Central memory CD4-positive, alpha-beta T cell (primary cell): Measurements from ENCODE around the gene COL21A1.
"Not testable (repeated sequence)": the region's sequence is repeated elsewhere in the genome, so short reads cannot be mapped to it uniquely, and the experiment has no call there.

ENCODE experiments used
- DNase-seq: peaks from one replicate; pipeline ENCODE4 v3.0.0; 2022

The COL21A1 gene

GRCh38 chr6:56041591-56041990, 205.8 kb downstream of the COL21A1 start:
- no peak for DNase-seq

GRCh38 chr6:56040889-56041301, 206.5 kb downstream of the COL21A1 start:
- DNase-seq: no peak

DNA sequence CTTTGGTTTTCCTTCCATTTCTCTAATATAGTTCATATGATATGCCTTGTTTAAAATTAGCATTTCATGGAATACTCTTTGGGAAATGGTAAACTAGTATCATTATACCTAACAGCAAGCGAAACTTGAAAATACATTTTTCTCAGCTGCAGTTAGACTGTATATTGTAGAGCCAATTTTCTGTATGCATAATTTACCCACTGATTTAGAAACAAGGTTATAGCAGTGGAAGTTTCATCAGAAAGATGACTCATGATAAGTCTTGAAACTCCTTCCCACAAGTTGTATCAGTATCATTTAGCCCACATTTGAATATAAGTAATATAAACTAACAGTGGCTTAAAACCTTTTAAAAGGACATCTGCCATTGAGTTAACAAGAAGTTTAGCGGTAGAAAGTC, 207.2 kb downstream of the COL21A1 start:
- DNase-seq: no peak

GRCh38 chr6:56038764-56039163, 208.6 kb downstream of the COL21A1 start:
- DNase-seq: no peak

DNA sequence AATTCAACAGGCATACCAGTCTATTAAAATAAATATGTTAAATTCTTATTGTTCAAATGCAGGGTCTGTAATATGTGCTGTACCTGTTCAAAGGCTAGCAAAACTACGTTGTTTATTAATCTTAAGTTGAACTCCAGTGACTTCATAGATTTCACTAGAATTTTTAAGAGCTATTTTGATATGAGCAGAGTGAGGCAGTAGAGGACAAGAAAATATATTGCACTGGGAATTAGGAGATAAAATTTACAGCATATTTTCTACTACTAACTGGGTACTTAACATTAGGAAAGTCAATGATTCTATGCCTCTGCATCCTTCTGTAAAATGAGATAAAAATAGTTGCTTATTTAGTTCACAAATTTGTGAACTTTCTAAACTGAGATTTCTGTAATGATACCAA, 209.8 kb downstream of the COL21A1 start:
- no peak for DNase-seq

DNA sequence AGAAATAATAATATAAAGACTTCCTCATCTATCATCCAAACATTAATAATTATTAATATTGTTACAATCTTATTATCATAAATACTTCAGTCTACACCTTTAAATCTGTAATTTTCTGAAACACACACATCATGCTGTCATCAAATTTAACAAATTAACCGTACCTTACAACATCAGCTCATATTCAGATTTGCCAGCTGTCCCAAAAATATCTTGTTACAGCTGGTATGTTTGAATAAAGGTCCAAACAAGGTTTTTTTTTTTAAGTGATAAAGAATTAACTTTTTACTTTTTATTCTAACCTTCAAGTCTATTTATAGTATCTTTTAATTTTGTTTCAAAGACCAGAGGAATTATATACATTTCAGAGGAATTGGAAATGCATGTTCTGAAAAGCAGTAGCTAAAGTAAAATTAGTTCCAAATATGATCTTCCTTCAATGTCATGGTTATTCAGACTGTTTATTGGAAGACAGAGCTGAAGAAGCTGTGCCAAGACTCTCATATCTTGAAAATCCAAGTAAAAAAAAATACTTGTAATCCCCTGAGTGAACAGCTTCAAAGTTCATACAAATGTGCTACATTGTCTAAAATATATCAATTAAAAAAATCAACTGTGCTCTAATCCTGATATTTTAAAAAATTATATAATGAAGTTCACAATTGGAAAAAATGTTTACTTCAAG, 210.3 kb downstream of the COL21A1 start:
- DNase-seq: no peak

DNA sequence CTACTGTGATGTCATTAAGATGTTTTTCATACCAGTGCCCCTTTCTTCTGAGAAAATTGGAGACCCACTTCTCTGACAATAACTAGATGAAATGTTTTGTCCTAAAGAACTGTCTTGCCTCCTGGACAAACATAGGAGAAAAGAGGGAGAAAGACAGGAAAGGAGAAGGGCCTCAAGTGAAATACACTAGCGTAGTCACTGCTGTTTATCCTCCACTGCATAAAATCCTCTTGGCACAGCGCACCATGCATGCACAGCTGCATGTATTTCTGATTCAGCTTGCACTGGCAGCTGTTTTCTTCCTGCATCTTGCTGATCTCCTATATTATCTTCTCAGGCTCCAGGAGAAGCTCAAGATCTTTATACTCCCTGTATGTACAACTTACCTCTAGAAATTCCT, 214.0 kb downstream of the COL21A1 start:
- DNase-seq: no peak

DNA sequence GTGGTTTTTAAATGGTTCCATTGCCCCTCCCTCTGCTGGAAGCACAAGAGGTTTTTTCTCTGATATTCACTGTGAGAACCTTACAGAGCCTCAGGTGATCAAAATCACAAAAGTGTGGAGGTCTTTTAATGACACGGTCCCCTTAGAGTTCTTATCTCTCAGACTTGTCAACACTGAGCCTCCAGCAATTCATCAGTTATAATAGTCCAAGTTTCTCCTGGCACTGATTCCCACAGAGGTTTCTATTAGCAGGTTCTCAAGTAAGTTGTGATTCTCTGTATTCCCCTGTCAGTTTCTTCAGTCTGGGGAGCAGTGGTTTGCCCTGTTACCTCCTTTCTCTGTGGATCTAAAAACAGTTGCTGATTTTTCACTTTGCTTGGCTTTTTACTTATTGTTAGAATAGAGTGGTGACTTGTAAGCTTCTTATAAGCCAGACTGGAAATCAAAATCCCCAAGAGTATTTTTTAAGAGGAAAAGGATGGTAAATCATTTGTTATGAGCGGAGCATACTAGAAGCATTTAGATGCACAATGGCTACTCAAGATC, 214.6 kb downstream of the COL21A1 start:
- no peak for DNase-seq

DNA sequence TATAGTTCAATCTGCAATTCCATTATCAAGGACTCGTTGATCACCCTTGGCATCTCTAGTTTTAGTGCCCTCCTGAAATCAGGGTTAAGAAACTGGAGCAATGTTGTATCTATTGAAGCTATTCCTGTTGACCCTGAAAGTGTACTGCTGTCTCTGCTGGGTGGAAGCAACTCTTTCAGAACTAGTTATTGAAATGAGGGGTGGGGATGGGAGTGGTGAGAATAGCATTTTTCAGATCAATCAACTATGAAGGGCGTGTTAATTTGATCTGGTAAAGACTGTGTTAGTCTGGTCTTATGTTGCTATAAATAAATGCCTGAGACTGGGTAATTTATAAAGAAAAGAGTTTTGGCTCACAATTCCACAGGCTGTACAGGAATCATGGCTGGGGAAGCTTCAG, 219.5 kb downstream of the COL21A1 start:
- no peak for DNase-seq

DNA sequence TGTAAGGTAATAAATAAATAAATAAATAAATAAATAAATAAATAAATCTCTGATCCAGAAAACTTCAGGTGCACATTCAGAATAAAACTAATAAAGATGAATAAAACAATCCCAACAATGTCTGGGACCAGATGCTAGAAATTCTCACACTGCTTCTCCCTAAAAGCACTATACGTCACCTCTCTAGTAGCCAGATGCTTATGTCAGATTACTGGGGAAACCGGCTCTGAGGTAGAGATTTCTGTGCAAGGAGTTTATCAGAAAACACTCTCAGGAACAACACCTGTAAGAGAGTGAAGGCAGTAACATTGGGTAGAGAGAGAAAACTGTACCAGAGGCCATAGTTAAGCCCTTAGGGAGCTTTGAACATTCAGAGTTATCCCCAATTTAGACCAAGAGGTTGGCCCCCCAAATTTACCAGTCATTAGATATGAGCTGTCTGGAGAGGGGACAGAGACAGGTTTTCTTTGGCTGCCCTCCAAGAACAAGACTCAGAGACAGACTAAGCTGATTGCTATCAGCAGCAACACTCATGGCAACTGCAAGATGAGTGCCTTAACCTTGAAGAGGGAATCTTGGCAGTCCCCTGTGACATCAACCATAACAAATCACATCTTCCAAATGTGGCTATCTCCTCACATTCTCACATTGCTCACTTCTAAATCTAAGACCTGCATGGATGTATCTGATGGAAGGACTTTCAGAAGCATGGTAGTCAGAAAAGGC, 220.8 kb downstream of the COL21A1 start:
- no peak for DNase-seq

DNA sequence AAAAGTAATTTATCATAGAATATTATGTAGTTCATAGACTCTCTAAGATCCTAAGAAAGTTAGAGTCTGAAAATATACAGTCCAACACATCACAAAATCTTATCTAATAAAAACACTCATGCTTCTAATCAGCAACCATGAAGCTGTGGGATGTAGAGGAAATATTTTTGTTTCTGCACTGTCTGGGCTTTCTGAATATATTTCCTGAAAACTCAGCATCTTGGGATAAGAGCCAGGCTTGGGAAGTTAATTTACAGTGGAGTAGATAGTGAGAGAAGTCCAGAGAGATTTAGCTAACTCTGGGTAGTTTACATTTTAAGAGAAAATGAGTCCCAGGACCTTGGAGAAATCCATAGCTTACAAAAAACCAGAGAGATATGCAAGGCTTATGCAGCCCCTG, 221.6 kb downstream of the COL21A1 start:
- no peak for DNase-seq

GRCh38 chr6:56024931-56025330, 222.4 kb downstream of the COL21A1 start:
- no peak for DNase-seq

DNA sequence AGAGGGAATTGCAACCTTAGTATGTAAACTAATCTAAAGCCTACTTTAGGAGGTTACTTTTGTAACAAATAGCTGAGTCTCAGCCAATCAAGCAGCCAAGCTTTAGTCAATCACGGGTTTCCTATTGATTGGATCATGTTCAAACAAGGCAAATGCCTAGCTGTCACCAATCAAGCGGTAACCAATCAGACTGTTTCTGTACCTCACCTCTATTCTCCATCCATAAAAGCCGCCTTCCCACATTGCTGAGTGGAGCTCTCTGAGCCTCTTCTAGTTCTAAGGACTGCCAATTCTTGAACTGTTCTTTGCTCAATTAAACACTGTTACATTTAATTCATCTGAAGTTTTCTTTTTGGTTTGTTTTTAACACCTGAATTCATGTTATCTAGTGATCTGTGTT, 223.6 kb downstream of the COL21A1 start:
- no peak for DNase-seq

GRCh38 chr6:56022678-56023077, 224.7 kb downstream of the COL21A1 start:
- no peak for DNase-seq

DNA sequence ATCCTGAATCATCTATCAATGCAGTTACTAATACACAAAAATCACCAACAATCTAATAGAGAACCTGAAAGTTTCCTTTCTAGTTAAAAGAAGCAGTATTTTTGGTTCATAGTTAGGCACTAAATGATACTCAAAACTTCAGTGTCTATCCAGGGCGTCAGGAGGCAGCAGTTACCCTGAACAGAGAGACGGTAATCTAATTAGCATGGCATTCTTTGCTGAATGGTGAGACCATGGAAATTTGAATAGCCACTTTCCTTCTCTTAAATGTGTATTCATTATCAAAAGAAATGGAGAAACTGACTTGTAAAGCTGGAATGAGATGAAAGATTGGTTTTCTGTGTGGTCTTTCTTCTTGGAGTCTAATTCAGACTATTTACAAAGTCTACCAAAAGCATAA, 225.4 kb downstream of the COL21A1 start:
- DNase-seq: no peak

DNA sequence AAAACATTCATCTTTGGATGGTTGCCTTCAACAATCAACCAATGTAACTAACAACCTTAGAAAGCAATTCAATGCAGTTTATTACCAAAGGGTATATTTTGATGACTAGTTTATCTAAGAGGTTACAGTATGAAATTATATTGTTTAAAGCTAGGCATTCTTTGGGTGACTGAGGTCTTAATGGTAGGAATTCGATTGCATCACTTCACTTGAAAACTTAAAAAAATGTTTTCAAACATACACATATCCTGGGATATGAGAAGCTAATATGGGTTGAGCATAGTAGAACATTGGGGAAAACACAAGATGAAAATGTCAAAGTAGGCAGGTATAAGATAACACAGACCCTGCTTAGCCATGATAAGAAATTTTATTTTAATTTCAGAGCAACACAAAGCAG, 227.4 kb downstream of the COL21A1 start:
- DNase-seq: no peak

DNA sequence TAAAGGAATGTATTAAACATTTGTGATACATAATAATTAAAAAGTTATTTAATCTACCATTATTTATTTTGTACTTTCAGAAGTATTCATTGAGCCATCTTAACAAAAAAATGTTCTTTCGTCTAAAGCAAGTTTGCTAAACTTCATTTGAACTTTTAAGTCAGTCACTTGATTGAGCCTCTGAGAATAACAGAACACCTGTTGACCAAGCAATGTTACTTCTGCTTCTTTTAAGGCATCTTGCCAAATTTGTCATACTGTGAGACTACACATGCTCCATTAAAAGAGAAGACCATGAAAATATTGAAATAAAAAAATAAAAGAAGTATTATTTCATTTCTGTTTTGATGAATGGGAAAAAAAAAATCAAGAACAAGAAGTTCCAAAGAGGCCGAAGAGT, 230.2 kb downstream of the COL21A1 start:
- no peak for DNase-seq

DNA sequence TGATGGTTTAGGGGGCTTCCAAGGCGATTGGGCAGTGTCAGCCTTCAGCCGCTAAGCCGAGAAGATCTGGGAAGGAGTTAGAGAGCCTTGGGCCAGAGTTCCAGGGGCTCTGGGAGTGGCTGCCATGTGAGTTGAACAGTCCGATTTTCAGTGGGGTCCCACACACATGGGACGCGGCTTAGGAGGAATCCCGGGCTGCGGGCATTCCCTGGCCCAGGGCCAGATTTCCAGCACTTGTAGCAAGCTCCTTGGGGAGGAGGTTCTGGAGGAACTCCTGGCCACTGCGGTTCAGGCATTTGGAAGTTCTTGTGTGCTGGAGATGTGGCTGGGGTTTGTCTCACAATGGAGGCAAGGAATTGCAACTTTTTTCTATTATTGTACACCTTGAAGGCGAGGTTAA, 233.3 kb downstream of the COL21A1 start:
- not testable (repeated sequence) for DNase-seq

DNA sequence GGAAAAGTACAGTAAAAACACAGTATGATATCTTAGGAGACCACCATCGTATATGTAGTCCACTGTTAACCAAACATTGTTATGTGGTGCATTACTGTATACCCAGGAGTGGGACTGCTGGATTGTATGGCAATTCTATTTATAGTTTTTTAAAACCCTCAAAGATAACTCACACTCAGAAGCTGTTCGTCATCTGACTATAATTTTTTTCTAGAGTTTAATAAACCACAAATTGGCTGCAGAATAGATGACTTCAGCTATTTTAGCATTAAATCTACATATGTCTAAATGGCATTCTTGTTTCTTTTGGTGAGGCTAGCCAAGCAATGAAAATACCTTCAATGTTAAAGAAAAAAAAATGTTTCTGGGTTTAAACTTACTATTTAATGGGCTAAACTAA, 237.7 kb downstream of the COL21A1 start:
- DNase-seq: no peak
